ENCODE data around the gene KCNIP3. TPM values are rescaled to one million over a fixed set of nuclear protein-coding genes. Genes with fewer than 3 reads are reported as not detected.

Gene KCNIP3
- total RNA-seq, 1 donor from 2014 or later = 3.0 TPM

- intact Hi-C loops (cut with DNase I) = no loop called here
Observed at GRCh38 chr2:95287336-95287735, 9.8 kb upstream of the KCNIP3 start.

GRCh38 chr2:95287806-95288205, 9.3 kb upstream of the KCNIP3 start:
- H3K4me3 ChIP-seq = no peak overlapping the region
- peaks cover 10% of the 10 kb centered on the region for H3K9me3 ChIP-seq
- no peak for ATAC-seq
- no peak for DNase-seq
- H3K27me3 ChIP-seq = no peaks in the 10 kb centered on the region
- H3K36me3 ChIP-seq = no peaks in the 10 kb centered on the region
- H3K27ac ChIP-seq = no peak overlapping the region
- intact Hi-C loops (cut with DNase I) = no loop called here
- H3K4me1 ChIP-seq = no peaks in the 10 kb centered on the region
- no peak for TF ChIP-seq CTCF (IDR thresholded peaks at IDR 0.05)

More at GRCh38 chr2:95287336-95287735, 9.8 kb upstream of the KCNIP3 start:
- no peak for TF ChIP-seq CTCF (IDR thresholded peaks at IDR 0.05)
- Histone ChIP-seq H3K4me3 (no peak overlapping the region), H3K27ac (no peak overlapping the region), H3K27me3 (no peaks in the 10 kb centered on the region), H3K36me3 (no peaks in the 10 kb centered on the region), H3K4me1 (no peaks in the 10 kb centered on the region), H3K9me3 (peaks cover 10% of the 10 kb centered on the region)
- ATAC-seq (no peak), DNase-seq (no peak)

GRCh38 chr2:95289253-95289652, 7.9 kb upstream of the KCNIP3 start:
- no peak for DNase-seq
- TF ChIP-seq CTCF (IDR thresholded peaks at IDR 0.05) = no peak
- no peak overlapping the region for H3K4me3 ChIP-seq
- peaks cover 10% of the 10 kb centered on the region for H3K9me3 ChIP-seq
- H3K27ac ChIP-seq = no peak overlapping the region
- H3K36me3 ChIP-seq = no peaks in the 10 kb centered on the region
- intact Hi-C loops (cut with DNase I) = no loop called here
- no peaks in the 10 kb centered on the region for H3K4me1 ChIP-seq
- no peak for ATAC-seq
- H3K27me3 ChIP-seq = no peaks in the 10 kb centered on the region

- no peaks in the 10 kb centered on the region for H3K36me3 ChIP-seq
- H3K27ac ChIP-seq = no peak overlapping the region
- peaks cover 10% of the 10 kb centered on the region for H3K9me3 ChIP-seq
- no peak for DNase-seq
- no peaks in the 10 kb centered on the region for H3K27me3 ChIP-seq
- intact Hi-C loops (cut with DNase I) = no loop called here
- no peak for ATAC-seq
- no peak for TF ChIP-seq CTCF (IDR thresholded peaks at IDR 0.05)
- H3K4me3 ChIP-seq = no peak overlapping the region
- H3K4me1 ChIP-seq = no peaks in the 10 kb centered on the region
Observed at GRCh38 chr2:95291222-95291621, 5.9 kb upstream of the KCNIP3 start.

- H3K4me3 ChIP-seq = no peak overlapping the region
- no peaks in the 10 kb centered on the region for H3K27me3 ChIP-seq
- DNase-seq = no peak
- TF ChIP-seq CTCF (IDR thresholded peaks at IDR 0.05) = no peak
- intact Hi-C loops (cut with DNase I) = no loop called here
- no peaks in the 10 kb centered on the region for H3K4me1 ChIP-seq
- H3K36me3 ChIP-seq = no peaks in the 10 kb centered on the region
- no peak for ATAC-seq
- no peak overlapping the region for H3K27ac ChIP-seq
- H3K9me3 ChIP-seq = peaks cover 10% of the 10 kb centered on the region
Observed at GRCh38 chr2:95292623-95293260, 4.4 kb upstream of the KCNIP3 start.
